DND-41 (cell line): ENCODE data around the gene ITPRIPL1.

Experiments used
- ATAC-seq: fragments of 200-7000 bp; cut with Tn5 transposase; 3 replicates; pipeline ENCODE4 v1.9.1; 2021; ENCODE audit warnings: low read depth; ENCODE audit not compliant: insufficient read depth
- DNase-seq: peaks from one replicate; pipeline ENCODE4 v3.0.0-alpha.2; 2020
- H2AFZ ChIP-seq: 2 replicates; pipeline ENCODE4 v1.6.0; 2012; ENCODE audit warnings: low read depth, low read length
- H3K27ac ChIP-seq: 2 replicates; pipeline ENCODE4 v1.5.1; 2012; ENCODE audit warnings: low read length, inconsistent platforms
- H3K27me3 ChIP-seq: fragments of 200-600 bp; sonication (generic); 2 replicates; pipeline ENCODE4 v1.6.0; 2012; ENCODE audit warnings: low read length, mild to moderate bottlenecking, inconsistent platforms; ENCODE audit not compliant: insufficient read depth, poor library complexity
- H3K36me3 ChIP-seq: 2 replicates; pipeline ENCODE4 v1.5.1; 2012; ENCODE audit warnings: low read length, inconsistent platforms; ENCODE audit not compliant: insufficient read depth
- H3K4me1 ChIP-seq: 2 replicates; pipeline ENCODE4 v1.5.1; 2012; ENCODE audit warnings: mild to moderate bottlenecking, low read length; ENCODE audit not compliant: insufficient read depth
- H3K4me2 ChIP-seq: 2 replicates; pipeline ENCODE4 v1.6.0; 2012; ENCODE audit warnings: mild to moderate bottlenecking, moderate library complexity, low read length, inconsistent platforms; ENCODE audit not compliant: insufficient read depth
- H3K4me3 ChIP-seq, 2 experiments: fragments of 200-600 bp in 1 of 2; shearing (Covaris generic) in 1 of 2; 2 replicates each; pipeline ENCODE4 v1.5.1; 2012 to 2016; ENCODE audit warnings: inconsistent platforms in 2 of 2, low read length in 2 of 2, mild to moderate bottlenecking in 2 of 2, low read depth in 1 of 2, moderate library complexity in 1 of 2
- H3K79me2 ChIP-seq: 2 replicates; pipeline ENCODE4 v1.6.0; 2012; ENCODE audit warnings: low read length, inconsistent platforms; ENCODE audit not compliant: insufficient read depth
- H3K9ac ChIP-seq: 2 replicates; pipeline ENCODE4 v1.6.0; 2012; ENCODE audit warnings: low read depth, mild to moderate bottlenecking, inconsistent platforms, low read length, moderate library complexity
- H3K9me3 ChIP-seq: 2 replicates; pipeline ENCODE4 v1.5.1; 2012; ENCODE audit warnings: low read length, moderate library complexity, mild to moderate bottlenecking, inconsistent platforms; ENCODE audit not compliant: insufficient read depth, severe bottlenecking
- H4K20me1 ChIP-seq: 2 replicates; pipeline ENCODE4 v1.6.0; 2012; ENCODE audit warnings: low read length; ENCODE audit not compliant: insufficient read depth
- EZH2 ChIP-seq: IDR thresholded peaks from 3 replicates; pipeline ENCODE4 v1.6.1; 2012; ENCODE audit warnings: borderline replicate concordance, low read depth, mild to moderate bottlenecking, moderate library complexity, low read length, inconsistent platforms; ENCODE audit not compliant: severe bottlenecking
- TF ChIP-seq, protein P1 (sequence below): IDR thresholded peaks from 2 replicates; pipeline ENCODE4 v1.5.1; 2012; ENCODE audit warnings: borderline replicate concordance, low read length, moderate library complexity, mild to moderate bottlenecking; ENCODE audit not compliant: poor library complexity, severe bottlenecking; ENCODE audit errors: extremely low read depth

ITPRIPL1 gene

GRCh38 chr2:96318723-96319122 is 6.4 kb upstream of the ITPRIPL1 start:
- H3K9ac ChIP-seq, result no peak overlapping the region
- peaks cover 60% of the 10 kb centered on the region for H3K4me1 ChIP-seq
- DNase-seq, result no peak
- no peaks in the 10 kb centered on the region for H3K9me3 ChIP-seq
- no peaks in the 10 kb centered on the region for H4K20me1 ChIP-seq
- no peaks in the 10 kb centered on the region for H3K79me2 ChIP-seq
- no peaks in the 10 kb centered on the region for H3K36me3 ChIP-seq
- no peak overlapping the region for H2AFZ ChIP-seq
- TF ChIP-seq, protein P1, sequence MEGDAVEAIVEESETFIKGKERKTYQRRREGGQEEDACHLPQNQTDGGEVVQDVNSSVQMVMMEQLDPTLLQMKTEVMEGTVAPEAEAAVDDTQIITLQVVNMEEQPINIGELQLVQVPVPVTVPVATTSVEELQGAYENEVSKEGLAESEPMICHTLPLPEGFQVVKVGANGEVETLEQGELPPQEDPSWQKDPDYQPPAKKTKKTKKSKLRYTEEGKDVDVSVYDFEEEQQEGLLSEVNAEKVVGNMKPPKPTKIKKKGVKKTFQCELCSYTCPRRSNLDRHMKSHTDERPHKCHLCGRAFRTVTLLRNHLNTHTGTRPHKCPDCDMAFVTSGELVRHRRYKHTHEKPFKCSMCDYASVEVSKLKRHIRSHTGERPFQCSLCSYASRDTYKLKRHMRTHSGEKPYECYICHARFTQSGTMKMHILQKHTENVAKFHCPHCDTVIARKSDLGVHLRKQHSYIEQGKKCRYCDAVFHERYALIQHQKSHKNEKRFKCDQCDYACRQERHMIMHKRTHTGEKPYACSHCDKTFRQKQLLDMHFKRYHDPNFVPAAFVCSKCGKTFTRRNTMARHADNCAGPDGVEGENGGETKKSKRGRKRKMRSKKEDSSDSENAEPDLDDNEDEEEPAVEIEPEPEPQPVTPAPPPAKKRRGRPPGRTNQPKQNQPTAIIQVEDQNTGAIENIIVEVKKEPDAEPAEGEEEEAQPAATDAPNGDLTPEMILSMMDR, result no peak
- TF ChIP-seq EZH2, result no peak
- H3K4me3 ChIP-seq, result no peak overlapping the region
- H3K27ac ChIP-seq, result no peak overlapping the region
- H3K4me2 ChIP-seq, result 0 out of 2 replicates have a peak overlapping the region, but pooled peaks have one; percentile 35
- no peak for ATAC-seq
- peaks cover 19% of the 10 kb centered on the region for H3K27me3 ChIP-seq

DNA sequence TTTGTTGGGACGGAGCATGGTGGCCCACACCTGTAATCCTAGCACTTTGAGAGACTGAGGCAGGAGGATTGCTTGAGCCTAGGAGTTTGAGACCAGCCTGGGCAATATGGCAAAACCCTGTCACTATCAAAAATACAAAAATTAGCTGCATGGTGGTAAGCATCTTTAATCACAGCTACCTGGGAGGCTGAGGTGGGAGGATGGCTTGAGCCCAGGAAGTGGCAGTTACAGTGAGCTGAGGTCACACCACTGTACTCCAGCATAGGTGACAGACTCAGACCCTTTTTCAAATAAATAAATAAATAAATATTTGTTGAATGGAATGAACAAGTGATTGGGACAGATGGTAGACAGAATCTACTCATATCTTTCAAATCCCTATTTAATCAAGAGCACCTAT is 5.7 kb upstream of the ITPRIPL1 start:
- H3K4me2 ChIP-seq, result peak overlapping the region; percentile 35; the same call in 1 of the 2 replicates
- H4K20me1 ChIP-seq, result no peaks in the 10 kb centered on the region
- TF ChIP-seq, protein P1, result no peak
- no peaks in the 10 kb centered on the region for H3K9me3 ChIP-seq
- H3K27ac ChIP-seq, result no peak overlapping the region
- peaks cover 64% of the 10 kb centered on the region for H3K4me1 ChIP-seq
- H3K4me3 ChIP-seq, result no peak overlapping the region
- H3K27me3 ChIP-seq, result peaks cover 19% of the 10 kb centered on the region
- ATAC-seq (no peak), DNase-seq (no peak)
- H3K36me3 ChIP-seq, result no peaks in the 10 kb centered on the region
- no peak overlapping the region for H2AFZ ChIP-seq
- H3K9ac ChIP-seq, result no peak overlapping the region
- no peaks in the 10 kb centered on the region for H3K79me2 ChIP-seq

DNA sequence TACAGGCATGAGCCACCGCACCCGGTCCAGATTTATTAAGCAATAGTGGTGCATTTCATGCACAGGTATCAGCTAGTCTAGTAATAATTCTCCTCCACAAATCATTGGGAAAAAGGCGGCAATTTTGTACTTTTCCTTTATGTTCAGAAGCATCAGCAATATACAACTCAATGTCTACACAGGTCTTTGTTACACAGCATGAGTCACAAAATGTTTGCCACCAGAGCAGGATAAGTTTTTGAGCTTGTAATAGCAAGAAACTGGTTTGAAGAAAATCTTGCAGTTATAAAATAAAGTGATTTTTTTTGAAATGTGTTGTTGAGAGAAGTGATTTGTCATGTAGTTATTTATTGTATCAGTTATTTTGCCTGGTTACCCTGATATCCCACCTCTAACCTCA is 4.8 kb upstream of the ITPRIPL1 start:
- Histone ChIP-seq H3K4me2 (peak overlapping the region; percentile 86), H3K9ac (peak overlapping the region; percentile 64; the same call in 1 of the 2 replicates), H2AFZ (no peak overlapping the region), H3K9me3 (no peaks in the 10 kb centered on the region), H4K20me1 (no peaks in the 10 kb centered on the region), H3K79me2 (peaks cover under 1% of the 10 kb centered on the region), H3K27me3 (peaks cover 19% of the 10 kb centered on the region), H3K27ac (no peak overlapping the region), H3K36me3 (no peaks in the 10 kb centered on the region), H3K4me1 (peaks cover 66% of the 10 kb centered on the region), H3K4me3 (no peak overlapping the region)
- DNase-seq (no peak), ATAC-seq (no peak)
- no peak for TF ChIP-seq EZH2
- TF ChIP-seq, protein P1, result no peak
